WTC11 (cell line): ENCODE measurements around the gene SMC3. TPM values are rescaled to one million over a fixed set of nuclear protein-coding genes. Genes with fewer than 3 reads are reported as not detected.

ENCODE experiments used
- ATAC-seq: fragments of 200-7000 bp; cut with Tn5 transposase; 2 replicates; pipeline ENCODE4 v1.10.0; 2021; ENCODE audit warnings: mild to moderate bottlenecking, moderate library complexity
- CTCF ChIA-PET: fragments of 300-600 bp; sonication (Branson Sonifier 250); formaldehyde crosslinking; loops from one replicate; lab custom pipeline; 2021; ENCODE audit warnings: antibody characterized with exemption; lab: Charles Lee
- POLR2A ChIA-PET: fragments of 350-600 bp; sonication (Branson Sonifier 250); formaldehyde crosslinking; loops from one replicate; lab custom pipeline; 2021; ENCODE audit warnings: antibody characterized with exemption; lab: Charles Lee
- DNase-seq: peaks from one replicate; pipeline ENCODE4 v3.0.0; 2021; ENCODE audit warnings: low spot score
- H3K27ac Mint-ChIP-seq: 2 replicates; pipeline ENCODE4 v1.8.0; 2021; ENCODE audit warnings: mixed read lengths
- H3K27me3 Mint-ChIP-seq: 2 replicates; pipeline ENCODE4 v1.8.0; 2021; ENCODE audit warnings: low read depth, mild to moderate bottlenecking, moderate library complexity, mixed read lengths
- H3K36me3 Mint-ChIP-seq: 2 replicates; pipeline ENCODE4 v1.8.0; 2021; ENCODE audit warnings: mixed read lengths
- H3K4me1 Mint-ChIP-seq: 2 replicates; pipeline ENCODE4 v1.8.0; 2022; ENCODE audit warnings: mixed read lengths
- H3K4me3 Mint-ChIP-seq: 2 replicates; pipeline ENCODE4 v1.8.0; 2021; ENCODE audit warnings: mild to moderate bottlenecking, moderate library complexity, mixed read lengths
- H3K9me3 Mint-ChIP-seq: 2 replicates; pipeline ENCODE4 v1.8.0; 2021; ENCODE audit warnings: mixed read lengths
- ATF3 ChIP-seq: sonication (generic); formaldehyde crosslinking; conservative IDR thresholded peaks from 2 replicates; pipeline ENCODE4 v1.8.1; 2022; ENCODE audit warnings: mild to moderate bottlenecking, missing genetic modification reagents
- CDX4 ChIP-seq: fragments of 250-450 bp; sonication (Bioruptor Pico); IDR thresholded peaks from 2 replicates; pipeline ENCODE4 v1.9.0; 2021; ENCODE audit warnings: moderate library complexity, mild to moderate bottlenecking, inconsistent platforms, borderline replicate concordance
- E2F4 ChIP-seq: sonication (generic); formaldehyde crosslinking; IDR thresholded peaks from 2 replicates; pipeline ENCODE4 v1.8.1; 2022; ENCODE audit warnings: low read depth, mild to moderate bottlenecking, moderate library complexity, missing genetic modification reagents, borderline replicate concordance
- FOXJ3 ChIP-seq: sonication (generic); formaldehyde crosslinking; IDR thresholded peaks from 2 replicates; pipeline ENCODE4 v1.9.0; 2021; ENCODE audit warnings: missing genetic modification reagents, mild to moderate bottlenecking, borderline replicate concordance
- IRF1 ChIP-seq: sonication (generic); formaldehyde crosslinking; IDR thresholded peaks from 2 replicates; pipeline ENCODE4 v1.8.0; 2023; ENCODE audit warnings: missing genetic modification reagents
- JAZF1 ChIP-seq: fragments of 250-450 bp; sonication (Bioruptor Pico); IDR thresholded peaks from 2 replicates; pipeline ENCODE4 v1.9.0; 2021; ENCODE audit warnings: moderate library complexity, mild to moderate bottlenecking, inconsistent platforms
- KAT7 ChIP-seq: sonication (generic); formaldehyde crosslinking; IDR thresholded peaks from 2 replicates; pipeline ENCODE4 v1.8.1; 2023; ENCODE audit warnings: missing genetic modification reagents, mild to moderate bottlenecking, borderline replicate concordance
- MAX ChIP-seq: sonication (generic); formaldehyde crosslinking; IDR thresholded peaks from 2 replicates; pipeline ENCODE4 v1.8.0; 2022; ENCODE audit warnings: mild to moderate bottlenecking, missing genetic modification reagents
- OVOL2 ChIP-seq: fragments of 250-450 bp; sonication (Bioruptor Pico); IDR thresholded peaks from 2 replicates; pipeline ENCODE4 v1.9.0; 2021; ENCODE audit warnings: mild to moderate bottlenecking, borderline replicate concordance
- PRDM15 ChIP-seq: sonication (generic); formaldehyde crosslinking; IDR thresholded peaks from 2 replicates; pipeline ENCODE4 v1.8.0; 2022; ENCODE audit warnings: missing genetic modification reagents
- RORB ChIP-seq: fragments of 250-450 bp; sonication (Bioruptor Pico); IDR thresholded peaks from 2 replicates; pipeline ENCODE4 v1.9.0; 2021; ENCODE audit warnings: mild to moderate bottlenecking
- STAT6 ChIP-seq: sonication (generic); formaldehyde crosslinking; conservative IDR thresholded peaks from 2 replicates; pipeline ENCODE4 v1.8.1; 2023; ENCODE audit warnings: mild to moderate bottlenecking, low read depth, missing genetic modification reagents, moderate library complexity
- TCF7 ChIP-seq: sonication (generic); formaldehyde crosslinking; IDR thresholded peaks from 2 replicates; pipeline ENCODE4 v1.8.0; 2022; ENCODE audit warnings: mild to moderate bottlenecking, low read depth, missing genetic modification reagents, moderate library complexity
- ZBTB43 ChIP-seq: sonication (generic); formaldehyde crosslinking; IDR thresholded peaks from 2 replicates; pipeline ENCODE4 v1.8.1; 2023; ENCODE audit warnings: mild to moderate bottlenecking, missing genetic modification reagents
- ZNF219 ChIP-seq: sonication (generic); formaldehyde crosslinking; IDR thresholded peaks from 2 replicates; pipeline ENCODE4 v1.8.0; 2023; ENCODE audit warnings: missing genetic modification reagents, mild to moderate bottlenecking, borderline replicate concordance
- ZNF263 ChIP-seq: sonication (generic); formaldehyde crosslinking; IDR thresholded peaks from 2 replicates; pipeline ENCODE4 v1.8.1; 2022; ENCODE audit warnings: low read depth, mild to moderate bottlenecking, moderate library complexity, missing genetic modification reagents
- ZNF317 ChIP-seq: sonication (generic); formaldehyde crosslinking; IDR thresholded peaks from 2 replicates; pipeline ENCODE4 v1.8.1; 2023; ENCODE audit warnings: low read depth, mild to moderate bottlenecking, moderate library complexity, missing genetic modification reagents, borderline replicate concordance
- ZNF416 ChIP-seq: fragments of 250-450 bp; sonication (Bioruptor Pico); IDR thresholded peaks from 2 replicates; pipeline ENCODE4 v1.9.0; 2021; ENCODE audit warnings: mild to moderate bottlenecking, inconsistent platforms
- total RNA-seq: library from RNA; stranded (reverse); gene quantifications from 3 replicates; pipeline ENCODE4 v1.2.3, GENCODE V29; 2021

SMC3 gene
- total RNA-seq, 1 experiment from 2014 or later, result 71.0 TPM

GRCh38 chr10:110540031-110540430 lies 27.5 kb upstream of the SMC3 start:
- TF ChIP-seq ZBTB43 (CRISPR knock-in tag) (no peak), KAT7 (CRISPR knock-in tag) (no peak), CDX4 (CRISPR knock-in tag) (no peak), PRDM15 (no peak), TCF7 (CRISPR knock-in tag) (no peak), ATF3 (CRISPR knock-in tag) (no peak), ZNF416 (CRISPR knock-in tag) (no peak), ZNF263 (CRISPR knock-in tag) (no peak), ZNF219 (CRISPR knock-in tag) (no peak)
- no peaks in the 10 kb centered on the region for H3K9me3 Mint-ChIP-seq

GRCh38 chr10:110544958-110545537 lies 22.4 kb upstream of the SMC3 start:
- Mint-ChIP-seq H3K4me1 (peaks cover 16% of the 10 kb centered on the region), H3K36me3 (no peaks in the 10 kb centered on the region), H3K27ac (no peak overlapping the region), H3K9me3 (no peaks in the 10 kb centered on the region), H3K4me3 (no peak overlapping the region), H3K27me3 (no peaks in the 10 kb centered on the region; the same call in 1 of the 2 replicates)
- CTCF ChIA-PET, result interaction anchor here (0.7 kb wide), 1 partner anchor 191 kb away, joined by 4 read pairs; no protein-coding TSS in a partner anchor
- no peak for ATAC-seq
- POLR2A ChIA-PET, result no interaction called here
- no peak for DNase-seq
- no peak for TF ChIP-seq E2F4 (CRISPR knock-in tag)
- TF ChIP-seq ZNF317 (CRISPR knock-in tag), result no peak
- no peak for TF ChIP-seq IRF1 (CRISPR knock-in tag)
- TF ChIP-seq STAT6, result no peak
- TF ChIP-seq RORB (CRISPR knock-in tag), result no peak
- no peak for TF ChIP-seq JAZF1 (CRISPR knock-in tag)
- TF ChIP-seq PRDM15, result no peak
- no peak for TF ChIP-seq MAX (CRISPR knock-in tag)
- TF ChIP-seq FOXJ3 (CRISPR knock-in tag), result no peak
- no peak for TF ChIP-seq ZNF263 (CRISPR knock-in tag)
- TF ChIP-seq OVOL2 (CRISPR knock-in tag), result no peak

More at GRCh38 chr10:110540031-110540430, 27.5 kb upstream of the SMC3 start:
- Mint-ChIP-seq H3K4me1 (peaks cover 14% of the 10 kb centered on the region), H3K4me3 (no peak overlapping the region), H3K27ac (no peak overlapping the region), H3K27me3 (no peaks in the 10 kb centered on the region; the same call in 1 of the 2 replicates), H3K36me3 (no peaks in the 10 kb centered on the region)
- CTCF ChIA-PET, result interaction anchor here (1.1 kb wide), 1 partner anchor 186 kb away, joined by 3 read pairs; no protein-coding TSS in a partner anchor
- ATAC-seq (no peak), DNase-seq (no peak)
- POLR2A ChIA-PET, result no interaction called here
